GM23248 (cell line): ENCODE results near the gene FAM72D.
"Not testable (repeated sequence)": the region's sequence is repeated elsewhere in the genome, so short reads cannot be mapped to it uniquely, and the experiment has no call there.

ENCODE experiments used
- EZH2 ChIP-seq: fragments of 200-600 bp; sonication (generic); IDR thresholded peaks from 2 replicates; pipeline ENCODE4 v1.6.1; 2018; ENCODE audit warnings: antibody characterized with exemption, mild to moderate bottlenecking; ENCODE audit not compliant: insufficient read depth, poor library complexity, severe bottlenecking
- EZH2phosphoT487 ChIP-seq: fragments of 200-600 bp; sonication (generic); IDR thresholded peaks from 2 replicates; pipeline ENCODE4 v1.6.1; 2018; ENCODE audit warnings: antibody characterized with exemption, moderate library complexity, mild to moderate bottlenecking, low read depth; ENCODE audit not compliant: insufficient read depth

GRCh38 chr1:145063285-145063684 lies 32.5 kb upstream of the FAM72D start:
- not testable (repeated sequence) for TF ChIP-seq EZH2, EZH2phosphoT487
